ENCODE data around the gene CHST9. TPM values are rescaled to one million over a fixed set of nuclear protein-coding genes. Genes with fewer than 3 reads are reported as not detected.

CHST9 gene
- total and polyA plus RNA-seq, 2 experiments from 2014 or later, result 15.5 to 16.8 TPM

GRCh38 chr18:27009293-27009692, 175.8 kb downstream of the CHST9 start (continued):
- TF ChIP-seq REST (IDR thresholded peaks at IDR 0.05; ENCODE audit: unreplicated experiment) (no peak), STAT1 (IDR thresholded peaks at IDR 0.05; ENCODE audit: unreplicated experiment) (no peak), CREB1 (CRISPR knock-in tag; IDR thresholded peaks at IDR 0.05; ENCODE audit: low read depth) (no peak), EZH2phosphoT487 (IDR thresholded peaks at IDR 0.05; ENCODE audit: unreplicated experiment) (no peak), ZNF462 (CRISPR knock-in tag; IDR thresholded peaks at IDR 0.05) (no peak), ZNF114 (CRISPR knock-in tag; IDR thresholded peaks at IDR 0.05) (no peak), NANOG (IDR thresholded peaks at IDR 0.05; ENCODE audit: borderline replicate concordance) (no peak)
